NCI-H1092 treated with DMSO at 0.1 percent for 48 hours (cell line): ENCODE data around the gene MAP3K2.
"Not testable (repeated sequence)": the region's sequence is repeated elsewhere in the genome, so short reads cannot be mapped to it uniquely, and the experiment has no call there.

Experiments
- DNase-seq: peaks from one replicate; lab custom pipeline; 2025; lab: John Stamatoyannopoulos, UW

The MAP3K2 gene

DNA sequence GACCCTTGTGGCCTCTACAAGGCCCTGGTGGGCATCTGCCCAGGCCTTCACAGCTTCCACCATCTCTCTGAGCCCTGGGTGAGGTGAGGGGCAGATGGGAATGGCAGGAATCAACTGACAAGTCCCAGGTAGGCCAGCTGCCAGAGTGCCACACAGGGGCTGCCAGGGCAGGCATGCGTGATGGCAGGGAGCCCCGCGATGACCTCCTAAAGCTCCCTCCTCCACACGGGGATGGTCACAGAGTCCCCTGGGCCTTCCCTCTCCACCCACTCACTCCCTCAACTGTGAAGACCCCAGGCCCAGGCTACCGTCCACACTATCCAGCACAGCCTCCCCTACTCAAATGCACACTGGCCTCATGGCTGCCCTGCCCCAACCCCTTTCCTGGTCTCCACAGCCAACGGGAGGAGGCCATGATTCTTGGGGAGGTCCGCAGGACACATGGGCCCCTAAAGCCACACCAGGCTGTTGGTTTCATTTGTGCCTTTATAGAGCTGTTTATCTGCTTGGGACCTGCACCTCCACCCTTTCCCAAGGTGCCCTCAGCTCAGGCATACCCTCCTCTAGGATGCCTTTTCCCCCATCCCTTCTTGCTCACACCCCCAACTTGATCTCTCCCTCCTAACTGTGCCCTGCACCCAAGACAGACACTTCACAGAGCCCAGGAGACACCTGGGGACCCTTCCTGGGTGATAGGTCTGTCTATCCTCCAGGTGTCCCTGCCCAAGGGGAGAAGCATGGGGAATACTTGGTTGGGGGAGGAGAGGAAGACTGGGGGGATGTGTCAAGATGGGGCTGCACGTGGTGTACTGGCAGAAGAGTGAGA lies 32.5 kb upstream of the MAP3K2 start:
- DNase-seq = no peak

GRCh38 chr2:127419448-127420038 lies 31.8 kb upstream of the MAP3K2 start:
- no peak for DNase-seq

GRCh38 chr2:127419112-127419430 lies 31.3 kb upstream of the MAP3K2 start:
- no peak for DNase-seq

- no peak for DNase-seq
Measured at GRCh38 chr2:127418300-127419111, 30.7 kb upstream of the MAP3K2 start, which contains the start of gene PROC. Gene PROC (plus strand): TSS chr2:127418427. CDS start chr2:127419943, 1,516 bp downstream.

GRCh38 chr2:127417406-127417805 lies 29.6 kb upstream of the MAP3K2 start:
- DNase-seq = no peak

DNA sequence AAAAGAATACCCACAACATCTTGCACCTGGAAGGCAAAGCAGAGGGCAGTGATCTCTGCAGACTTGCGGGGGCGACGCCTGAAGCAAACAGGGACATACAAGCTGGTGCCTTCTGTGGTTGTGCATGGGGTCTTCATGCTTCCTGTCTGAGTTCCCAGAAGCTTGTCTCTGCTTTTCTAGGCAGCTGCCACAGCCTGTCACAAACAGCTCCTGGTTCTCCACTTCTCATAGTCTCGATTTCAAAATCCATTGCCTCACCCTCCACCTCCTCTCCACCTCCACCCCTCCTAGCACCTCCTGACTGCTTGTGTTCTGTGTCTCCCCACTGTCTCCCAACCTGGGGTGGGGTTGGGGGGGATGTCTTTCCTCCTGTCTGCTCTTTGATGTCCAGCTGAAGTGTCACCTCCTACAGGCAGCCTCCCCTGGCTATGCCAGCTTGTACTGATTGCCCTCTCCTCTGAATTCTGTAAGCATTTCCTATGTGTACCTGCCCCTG lies 28.8 kb upstream of the MAP3K2 start:
- no peak for DNase-seq

DNA sequence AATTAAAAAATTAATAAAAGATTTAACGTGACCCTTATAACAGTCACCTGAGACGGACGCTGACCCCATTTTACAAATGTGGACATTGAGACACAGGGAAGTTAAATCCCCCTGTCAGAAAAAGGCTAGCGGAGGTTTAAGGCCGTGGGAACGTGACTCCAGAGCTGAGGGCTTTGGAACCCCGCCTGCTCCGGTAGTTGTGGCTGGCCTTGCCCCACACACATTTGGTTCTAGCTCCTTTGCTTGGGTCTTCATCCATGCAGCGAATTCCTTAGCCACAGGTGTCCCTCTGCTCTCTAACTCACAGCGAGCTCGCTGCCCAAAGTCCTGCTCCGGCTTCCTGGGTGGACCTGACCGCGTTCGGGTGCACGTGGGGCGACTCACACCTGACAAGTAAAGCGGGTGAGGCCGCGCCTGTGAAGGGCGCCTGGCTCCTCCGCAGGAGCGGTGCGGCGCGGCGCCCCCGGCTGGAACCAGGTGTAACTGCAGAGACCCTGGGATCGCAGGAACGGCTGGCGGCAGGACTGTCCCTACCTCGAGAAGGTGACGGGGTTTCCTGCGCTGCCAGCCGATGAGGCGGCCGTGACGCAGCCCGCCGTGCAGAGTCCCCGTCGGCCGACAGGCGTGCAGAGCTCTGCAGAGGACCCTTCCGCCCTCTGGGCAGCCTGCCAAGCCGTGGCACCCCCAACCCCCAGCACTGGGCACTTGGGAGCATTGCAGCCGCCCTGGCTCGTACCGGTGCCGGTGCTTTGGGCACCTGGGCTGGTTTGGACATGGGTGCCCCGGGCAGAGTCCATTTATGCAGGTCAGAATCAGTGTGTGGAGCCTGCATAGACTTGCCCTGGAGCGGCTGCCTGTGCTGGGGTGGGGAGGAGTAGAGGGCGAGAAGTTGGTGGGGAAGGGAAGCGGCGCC lies 28.1 kb upstream of the MAP3K2 start:
- DNase-seq = peak; percentile 51

DNA sequence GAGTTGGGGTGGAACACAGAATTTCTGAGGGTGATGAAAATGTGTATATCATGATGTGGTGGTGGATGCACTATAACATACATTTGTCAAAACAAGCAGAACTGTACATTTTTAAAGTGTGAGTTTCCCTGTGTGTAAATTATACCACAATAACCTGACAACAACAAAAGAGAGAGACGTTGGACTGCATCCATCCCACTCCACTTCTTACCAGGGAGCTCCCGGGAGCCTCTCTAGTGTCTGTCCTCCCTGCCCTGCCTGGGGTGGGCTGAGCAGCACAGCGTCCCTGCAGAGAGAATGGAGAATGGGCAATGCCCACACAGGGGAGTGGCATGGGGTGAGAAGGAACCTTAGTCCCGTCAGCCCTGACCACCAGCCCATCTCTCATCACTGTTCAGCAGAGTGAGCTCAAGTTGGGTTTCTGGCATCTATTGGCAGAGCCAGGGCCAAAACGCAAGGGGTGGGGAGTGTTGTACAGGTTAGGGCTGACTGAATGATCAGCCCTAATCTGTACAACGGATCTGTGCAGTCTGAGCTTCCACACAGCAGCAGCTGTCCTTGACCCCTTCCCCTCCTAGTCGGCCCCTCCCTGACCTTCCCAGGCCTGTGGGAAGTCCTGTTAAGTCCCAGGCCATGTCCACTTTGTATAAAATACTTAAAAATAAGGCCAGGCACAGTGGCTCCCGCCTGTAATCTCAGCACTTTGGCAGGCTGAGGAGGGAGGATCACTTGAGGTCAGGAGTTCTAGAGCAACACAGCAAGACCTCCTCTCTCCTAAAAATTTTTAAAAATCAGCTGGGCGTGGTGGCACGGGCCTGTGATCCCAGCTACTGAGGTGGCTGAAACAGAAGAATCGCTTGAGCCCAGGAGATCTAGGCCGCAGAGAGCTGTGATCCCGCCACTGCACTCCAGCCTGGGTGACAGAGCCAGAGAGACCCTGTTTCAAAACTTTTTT lies 27.1 kb upstream of the MAP3K2 start:
- no peak for DNase-seq

- DNase-seq = no peak
Measured at GRCh38 chr2:127413782-127414637, 26.2 kb upstream of the MAP3K2 start.

- no peak for DNase-seq
Measured at GRCh38 chr2:127413200-127413599, 25.4 kb upstream of the MAP3K2 start.

DNA sequence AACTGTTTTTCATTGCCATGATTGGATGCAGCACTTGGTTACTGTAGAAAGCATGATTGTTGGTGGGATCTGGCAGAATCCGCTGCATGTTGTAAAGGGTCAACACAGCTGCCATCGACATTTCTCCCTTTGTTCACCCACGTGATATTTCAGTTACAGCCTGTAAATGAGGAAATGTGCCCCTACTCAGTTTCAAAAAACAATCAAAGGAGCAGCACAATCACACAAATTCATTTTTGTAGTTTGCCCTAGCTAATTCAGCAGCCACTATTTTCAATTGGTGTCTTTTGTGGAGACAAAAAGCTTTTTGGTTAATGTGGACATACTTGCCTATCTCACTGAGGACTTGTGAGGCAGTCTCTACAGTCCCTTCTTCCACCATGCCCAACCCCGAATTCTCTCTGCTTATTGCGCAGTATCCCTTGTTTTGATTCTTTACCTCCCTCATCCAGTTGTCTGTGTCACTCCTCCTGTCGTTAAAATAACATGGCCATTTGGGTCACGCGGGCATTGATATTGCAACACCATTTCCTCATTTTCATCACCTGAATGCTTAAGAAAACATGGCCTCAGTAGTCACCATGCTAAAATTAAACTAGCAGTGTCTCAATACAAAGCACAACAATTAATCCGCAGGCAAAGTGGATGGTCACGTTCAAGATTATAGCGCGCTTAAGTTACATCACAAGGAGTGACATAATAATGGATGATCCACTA lies 24.0 kb upstream of the MAP3K2 start:
- DNase-seq = peak; percentile 56

DNA sequence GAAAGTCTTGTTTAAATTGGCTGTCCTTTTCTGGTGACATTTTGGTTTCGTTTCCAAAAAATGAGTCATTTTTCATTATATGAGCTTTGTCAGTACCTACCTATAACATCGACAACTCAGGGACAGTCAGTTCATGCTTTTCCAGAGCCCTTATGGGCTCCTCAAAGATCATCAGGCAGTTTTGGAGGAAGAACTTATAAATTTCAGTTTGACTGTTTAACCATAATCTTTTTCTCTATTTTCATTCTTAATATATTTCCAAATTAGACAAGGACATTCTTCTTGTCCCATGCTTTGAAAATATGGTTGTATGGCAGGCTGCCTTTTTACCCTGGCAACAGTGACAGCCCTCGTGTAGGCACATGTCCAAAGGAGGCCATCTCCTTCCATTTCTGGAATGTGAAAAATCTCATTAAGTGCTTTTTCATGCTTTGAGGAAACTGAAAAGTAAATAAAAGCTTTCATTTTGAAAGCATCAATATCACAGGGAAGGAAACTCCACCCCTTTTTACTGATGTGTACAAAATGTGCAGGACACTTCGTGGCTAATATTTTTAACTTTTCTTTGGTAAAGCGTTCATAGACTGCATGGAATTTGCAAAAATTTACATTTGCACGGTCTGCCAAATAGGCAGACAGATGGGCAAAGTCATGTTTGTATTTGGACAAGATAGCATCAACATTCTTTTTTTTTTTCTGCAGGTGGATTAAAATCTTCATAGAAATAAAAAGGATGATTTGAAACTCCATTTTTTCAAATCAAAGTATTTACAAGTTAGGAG lies 23.3 kb upstream of the MAP3K2 start:
- no peak for DNase-seq

DNA sequence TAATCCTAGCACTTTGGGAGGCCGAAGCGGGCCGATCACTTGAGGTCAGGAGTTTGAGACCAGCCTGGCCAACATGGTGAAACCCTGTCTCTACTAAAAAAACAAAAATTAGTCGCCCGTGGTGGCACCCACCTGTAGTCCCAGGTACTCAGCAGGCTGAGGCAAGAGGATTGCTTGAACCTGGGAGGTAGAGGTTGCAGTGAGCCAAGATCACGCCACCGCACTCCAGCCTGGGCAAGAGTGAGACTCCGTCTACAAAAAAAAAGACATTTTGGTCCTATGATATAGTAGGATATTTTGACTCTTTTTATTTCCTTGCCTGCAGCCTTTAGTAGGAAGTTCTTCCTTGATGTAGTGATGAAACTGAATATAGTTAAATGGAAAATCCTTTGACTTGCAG lies 21.9 kb upstream of the MAP3K2 start:
- DNase-seq = not testable (repeated sequence)

DNA sequence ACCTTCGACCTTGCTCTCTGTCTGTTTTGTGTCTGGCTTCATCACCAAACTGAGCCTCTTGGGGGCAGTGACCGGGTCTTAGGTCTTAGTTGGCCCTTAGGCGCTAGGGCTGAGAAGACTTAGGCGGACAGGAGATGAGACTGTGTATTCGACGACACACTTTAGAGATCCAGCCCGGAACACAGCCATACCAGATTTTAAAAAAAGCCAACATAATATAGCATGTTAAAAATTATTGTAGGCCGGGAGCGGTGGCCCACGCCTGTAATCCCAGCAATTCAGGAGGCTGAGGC lies 21.0 kb upstream of the MAP3K2 start:
- DNase-seq = no peak

GRCh38 chr2:127408004-127408806 lies 20.4 kb upstream of the MAP3K2 start:
- DNase-seq = peak; percentile 78

DNA sequence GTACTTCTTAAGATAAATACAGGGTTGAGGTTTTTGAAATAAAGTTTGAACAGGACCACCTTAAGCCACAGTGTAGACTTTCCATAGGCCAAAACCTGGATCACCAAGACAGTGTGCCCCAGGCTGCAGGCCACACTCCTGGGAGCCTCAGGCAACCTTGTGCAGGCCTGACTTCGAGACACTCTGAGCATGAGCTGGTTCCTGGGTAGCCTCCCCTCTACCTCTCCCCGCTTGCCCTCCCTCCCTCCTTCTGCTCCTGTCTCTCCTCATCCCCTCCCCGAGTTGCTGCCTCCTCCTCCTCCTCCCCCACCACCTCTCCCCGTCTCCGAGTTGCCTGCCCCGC lies 19.9 kb upstream of the MAP3K2 start:
- no peak for DNase-seq

- no peak for DNase-seq
Measured at GRCh38 chr2:127407091-127407490, 19.3 kb upstream of the MAP3K2 start.

DNA sequence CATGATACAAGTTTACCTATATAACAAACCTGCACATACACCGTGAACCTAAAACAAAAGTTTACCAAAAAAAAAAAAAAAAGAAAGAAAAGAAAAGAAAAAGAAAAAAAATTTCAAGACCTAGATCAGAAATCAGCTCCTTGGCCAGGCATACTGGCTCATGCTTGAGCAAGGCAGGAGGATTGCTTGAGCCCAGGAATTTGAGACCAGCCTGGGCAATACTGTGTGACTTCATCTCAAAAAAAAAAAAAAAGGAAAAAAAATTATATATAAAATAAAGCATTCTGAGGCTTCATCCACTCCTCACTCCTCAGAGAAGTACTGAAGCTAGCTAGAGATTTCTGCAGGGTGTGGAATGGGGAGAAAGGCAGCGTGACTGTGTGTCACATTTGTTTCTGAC lies 18.7 kb upstream of the MAP3K2 start:
- DNase-seq = no peak
